Endothelial cell of umbilical vein (primary cell): ENCODE results near the gene CUZD1. TPM values are rescaled to one million over a fixed set of nuclear protein-coding genes. Genes with fewer than 3 reads are reported as not detected.
A peak's percentile ranks its signal among the peaks of the same experiment; 100 is the strongest.

Source experiments
- BruUV-seq: library from RNA; stranded (reverse); fragments of 400-500 nt; replicated peaks from 2 replicates; lab custom pipeline; 2021; lab: Mats Ljungman, UMichigan
- CTCF ChIA-PET: fragments of 300-600, 350-600 bp; sonication (Branson Sonifier 250); formaldehyde crosslinking; loops from one replicate; lab custom pipeline; 2021; ENCODE audit warnings: antibody characterized with exemption, inconsistent platforms; lab: Charles Lee
- POLR2A ChIA-PET: fragments of 300-600, 350-600 bp; sonication (Branson Sonifier 250); formaldehyde crosslinking; loops from one replicate; lab custom pipeline; 2021; ENCODE audit warnings: antibody characterized with exemption, inconsistent platforms; lab: Charles Lee
- DNase-seq: peaks from one replicate; pipeline ENCODE4 v3.0.0-alpha.2; 2011; ENCODE audit warnings: low read depth, low spot score
- FAIRE-seq: peaks from 2 replicates; lab custom pipeline; 2011; peaks lifted over from hg19 to GRCh38; lab: Jason Lieb, UNC
- H2AFZ ChIP-seq: 2 replicates; pipeline ENCODE4 v1.6.0; 2012; ENCODE audit warnings: low read depth, low read length, control low read depth, inconsistent platforms
- H3K27ac ChIP-seq: 2 replicates; pipeline ENCODE4 v1.5.1; 2011; ENCODE audit warnings: low read depth, mild to moderate bottlenecking, control low read depth, low read length, moderate library complexity; ENCODE audit not compliant: insufficient read depth
- H3K27me3 ChIP-seq, 2 experiments: 2 replicates each; pipeline versions ENCODE4 v1.6.0 to v1.6.1; 2011; ENCODE audit warnings: low read length in 2 of 2, mixed read lengths in 1 of 2; ENCODE audit not compliant: control insufficient read depth in 2 of 2, insufficient read depth in 2 of 2
- H3K36me3 ChIP-seq, 2 experiments: 2 replicates in 1 of 2; 3 replicates in 1 of 2; pipeline ENCODE4 v1.5.1; 2011; ENCODE audit warnings: low read length in 2 of 2, mild to moderate bottlenecking in 1 of 2, moderate library complexity in 1 of 2; ENCODE audit not compliant: control insufficient read depth in 2 of 2, insufficient read depth in 2 of 2; ENCODE audit errors: extremely low read depth in 1 of 2
- H3K4me1 ChIP-seq: 3 replicates; pipeline ENCODE4 v1.5.1; 2011; ENCODE audit warnings: mild to moderate bottlenecking, low read length; ENCODE audit not compliant: control insufficient read depth, insufficient read depth; ENCODE audit errors: extremely low read depth
- H3K4me2 ChIP-seq: 2 replicates; pipeline ENCODE4 v1.6.1; 2011; ENCODE audit warnings: low read length, control low read depth, mixed read lengths; ENCODE audit not compliant: insufficient read depth
- H3K4me3 ChIP-seq, 3 experiments: fragments of 200-600 bp in 1 of 3; sonication (generic), shearing (Covaris generic) in 1 of 3; replicated peaks in 1 of 3; 2 replicates each; pipeline ENCODE4 v1.5.1; 2011 to 2016; ENCODE audit warnings: control low read depth in 3 of 3, low read length in 3 of 3, mild to moderate bottlenecking in 2 of 3, inconsistent platforms in 1 of 3, low read depth in 1 of 3, moderate library complexity in 1 of 3; ENCODE audit not compliant: insufficient read depth in 1 of 3
- H3K79me2 ChIP-seq: 2 replicates; pipeline ENCODE4 v1.6.0; 2012; ENCODE audit warnings: low read length, inconsistent platforms; ENCODE audit not compliant: control insufficient read depth, insufficient read depth
- H3K9ac ChIP-seq: replicated peaks from 2 replicates; pipeline ENCODE3; 2011; ENCODE audit warnings: low read length, control low read depth; ENCODE audit not compliant: insufficient read depth; ENCODE audit errors: extremely low read depth
- H3K9me1 ChIP-seq: replicated peaks from 3 replicates; pipeline ENCODE4 v1.6.0; 2011; ENCODE audit warnings: mild to moderate bottlenecking, low read length; ENCODE audit not compliant: control insufficient read depth, insufficient read depth; ENCODE audit errors: extremely low read depth
- H3K9me3 ChIP-seq: replicated peaks from 2 replicates; pipeline ENCODE4 v1.5.1; 2012; ENCODE audit warnings: low read length, inconsistent platforms; ENCODE audit not compliant: control insufficient read depth, insufficient read depth
- H4K20me1 ChIP-seq: replicated peaks from 2 replicates; pipeline ENCODE3; 2011; ENCODE audit warnings: mild to moderate bottlenecking, low read length; ENCODE audit not compliant: control insufficient read depth, insufficient read depth; ENCODE audit errors: extremely low read depth
- JUN ChIP-seq: IDR thresholded peaks from 2 replicates; pipeline ENCODE4 v1.6.1; 2011; ENCODE audit warnings: borderline replicate concordance, low read depth; ENCODE audit not compliant: insufficient read length, insufficient read depth
- POLR2A ChIP-seq: IDR thresholded peaks from 2 replicates; pipeline ENCODE4 v1.6.1; 2012; ENCODE audit warnings: low read depth, mild to moderate bottlenecking, control low read depth, low read length
- POLR2AphosphoS5 ChIP-seq: IDR thresholded peaks from 2 replicates; pipeline ENCODE4 v1.6.1; 2012; ENCODE audit warnings: low read depth, mild to moderate bottlenecking, control low read depth, low read length, moderate library complexity; ENCODE audit not compliant: insufficient read depth
- dilution Hi-C: fragments of 300-500 bp; cut with MboI; formaldehyde crosslinking; loops from one replicate; pipeline ENCODE4 v1.15.0; 2019; ENCODE audit warnings: low sequenced_read_pairs; ENCODE audit not compliant: extremely low pct_ligation_motif_present
- intact Hi-C: fragments of 100-400 bp; cut with micrococcal nuclease; formaldehyde crosslinking; loops from one replicate; pipeline ENCODE4 v1.10.0; 2022
- polyA plus RNA-seq, 4 experiments: library from polyadenylated mRNA; depleted of rRNA in 3 of 4; stranded (reverse) in 3 of 4; unstranded in 1 of 4; fragments of >200 nt; gene quantifications; 2 replicates each; pipeline versions ENCODE4 v1.2.1 to v1.2.3, GENCODE V29; 2011 to 2012; ENCODE audit warnings: missing spikeins in 1 of 4
- total RNA-seq: library from RNA; stranded (reverse); gene quantifications from 2 replicates; pipeline ENCODE4 v1.2.3, GENCODE V29; 2021
- TF ChIP-seq, protein P1 (sequence below): IDR thresholded peaks from 2 replicates; pipeline ENCODE4 v1.6.1; 2011; ENCODE audit not compliant: insufficient read depth, insufficient read length

Gene CUZD1
- total and polyA plus RNA-seq, 2 donors (not counting 3 experiments of a cell fraction or from before 2014, with no cell fraction given), result 1.1 to 1.4 TPM

GRCh38 chr10:122879339-122880273, 33.9 kb upstream of the CUZD1 start, which contains the start of gene FAM24B:
Gene FAM24B, minus strand, starts transcription at chr10:122879581. Its CDS starts 29,066 bp downstream, at chr10:122850515.
- H3K4me1 ChIP-seq, result peaks cover 26% of the 10 kb centered on the region
- no peaks in the 10 kb centered on the region for H3K9me3 ChIP-seq
- DNase-seq, result peak; percentile 99
- TSS peak; percentile 55 for BruUV-seq
- H3K9me1 ChIP-seq, result no peaks in the 10 kb centered on the region
- peaks cover 0 to 3% of the 10 kb centered on the region in 2 experiments for H3K36me3 ChIP-seq
- FAIRE-seq, result peak; percentile 86
- H4K20me1 ChIP-seq, result no peaks in the 10 kb centered on the region
- peaks cover 49% of the 10 kb centered on the region for H3K79me2 ChIP-seq
- peak within 1 kb of the TSS; percentile 54 for H3K4me2 ChIP-seq
- TF ChIP-seq, protein P1, sequence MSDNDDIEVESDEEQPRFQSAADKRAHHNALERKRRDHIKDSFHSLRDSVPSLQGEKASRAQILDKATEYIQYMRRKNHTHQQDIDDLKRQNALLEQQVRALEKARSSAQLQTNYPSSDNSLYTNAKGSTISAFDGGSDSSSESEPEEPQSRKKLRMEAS, result peak; percentile 61
- TF ChIP-seq JUN (no peak), POLR2A (peak; percentile 42), POLR2AphosphoS5 (no peak)
- dilution Hi-C loops (no loop called here), intact Hi-C loops (loop anchor here (1.0 to 2.0 kb wide), 4 partner anchors 18 to 129 kb away; partner anchors contain the start of genes ACADSB, C10orf88 and IKZF5)
- H2AFZ ChIP-seq, result peak within 1 kb of the TSS; percentile 76
- ChIA-PET POLR2A (no interaction called here), CTCF (interaction anchor here (0.6 kb wide), 1 partner anchor 185 kb away, joined by 3 read pairs; no protein-coding TSS in a partner anchor)
- peak within 1 kb of the TSS; percentile 56 for H3K9ac ChIP-seq
- H3K27me3 ChIP-seq, result no peaks in the 10 kb centered on the region
- H3K27ac ChIP-seq, result peak within 1 kb of the TSS; percentile 43
- H3K4me3 ChIP-seq, result peak within 1 kb of the TSS; percentile 39 to 56 (median 55)
